Measurements from ENCODE around the gene ANTKMT. TPM values are rescaled to one million over a fixed set of nuclear protein-coding genes. Genes with fewer than 3 reads are reported as not detected.
"Not testable (repeated sequence)": the region's sequence is repeated elsewhere in the genome, so short reads cannot be mapped to it uniquely, and the experiment has no call there.

ANTKMT gene
- total and polyA plus RNA-seq, 2 donors, result 7.9 to 29.3 TPM

DNA sequence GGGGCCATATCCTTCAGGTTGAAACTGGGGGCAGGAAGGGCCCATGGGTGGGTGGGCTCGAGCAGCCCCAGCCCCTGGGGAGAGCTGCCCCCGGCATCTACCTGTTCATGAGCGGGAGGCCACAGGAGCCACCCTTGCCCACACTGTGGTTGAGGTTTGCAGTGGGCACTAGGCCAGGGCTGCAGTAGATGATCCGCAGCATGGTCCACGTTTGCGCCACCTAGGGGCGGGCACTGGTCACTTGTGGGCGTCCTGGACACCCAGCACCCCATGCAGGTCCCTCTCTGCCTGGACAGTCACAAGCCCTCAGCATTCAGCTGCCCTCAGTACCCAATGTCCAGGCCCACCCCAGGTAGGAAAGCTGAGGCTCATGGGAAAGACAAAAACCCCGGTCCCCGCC lies 35.0 kb upstream of the ANTKMT start:
- peaks cover 2% of the 10 kb centered on the region for H3K4me1 ChIP-seq (ENCODE audit: insufficient read depth)
- WGBS, result 69% methylated on average over 10 of the region's 10 CpGs
- no peak for DNase-seq (ENCODE audit: extremely low spot score)
- H3K27ac ChIP-seq (ENCODE audit: low read depth), result no peak overlapping the region
- H3K4me3 ChIP-seq (ENCODE audit: low read depth, low read length), result no peak overlapping the region
- peaks cover 4% of the 10 kb centered on the region for H3K36me3 ChIP-seq (ENCODE audit: insufficient read depth)

DNA sequence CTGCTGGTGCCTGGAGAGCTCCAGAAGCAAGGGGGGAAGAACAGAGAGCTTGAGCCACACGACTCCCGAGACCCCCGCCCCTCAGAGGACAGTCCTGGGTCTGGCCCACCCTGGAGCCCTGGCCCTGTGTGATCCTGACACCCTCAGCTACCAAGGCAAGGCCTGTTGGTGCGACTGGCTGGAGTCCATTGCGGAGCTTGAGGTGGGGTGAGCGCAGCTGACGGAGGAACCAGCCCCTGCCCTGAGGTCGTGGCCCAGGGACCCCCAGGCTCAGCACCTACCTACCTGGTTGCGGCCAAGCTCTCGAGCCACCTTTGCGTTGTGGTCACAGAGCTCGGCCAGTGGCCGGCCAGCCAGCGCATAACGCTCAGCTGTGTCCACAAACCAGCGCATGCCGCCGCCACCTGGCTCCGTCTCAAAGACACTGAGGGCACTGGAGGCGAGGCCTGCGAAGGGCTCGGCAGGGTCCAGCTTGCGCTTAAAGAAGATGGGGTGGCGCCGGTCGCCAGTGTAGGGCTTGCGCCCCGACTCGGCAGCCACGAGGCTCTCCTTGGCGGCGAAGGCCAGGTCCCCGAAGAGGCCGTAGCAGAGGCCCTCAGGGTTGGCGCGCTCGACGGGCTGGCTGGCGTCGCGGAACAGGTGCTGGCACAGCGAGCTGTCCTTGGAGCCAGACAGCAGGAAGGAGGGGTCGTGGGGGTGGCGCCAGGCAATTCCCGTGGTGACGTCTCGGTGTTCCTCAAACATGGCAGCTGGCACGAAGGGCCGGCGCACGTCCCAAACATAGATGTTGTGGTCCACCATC lies 34.3 kb upstream of the ANTKMT start:
- no peak for DNase-seq (ENCODE audit: extremely low spot score)
- Histone ChIP-seq H3K4me3 (ENCODE audit: low read depth, low read length) (no peak overlapping the region), H3K27ac (ENCODE audit: low read depth) (no peak overlapping the region), H3K36me3 (ENCODE audit: insufficient read depth) (peaks cover 4% of the 10 kb centered on the region), H3K4me1 (ENCODE audit: insufficient read depth) (peaks cover 2% of the 10 kb centered on the region)
- 94% methylated on average over 51 of the region's 51 CpGs for WGBS

DNA sequence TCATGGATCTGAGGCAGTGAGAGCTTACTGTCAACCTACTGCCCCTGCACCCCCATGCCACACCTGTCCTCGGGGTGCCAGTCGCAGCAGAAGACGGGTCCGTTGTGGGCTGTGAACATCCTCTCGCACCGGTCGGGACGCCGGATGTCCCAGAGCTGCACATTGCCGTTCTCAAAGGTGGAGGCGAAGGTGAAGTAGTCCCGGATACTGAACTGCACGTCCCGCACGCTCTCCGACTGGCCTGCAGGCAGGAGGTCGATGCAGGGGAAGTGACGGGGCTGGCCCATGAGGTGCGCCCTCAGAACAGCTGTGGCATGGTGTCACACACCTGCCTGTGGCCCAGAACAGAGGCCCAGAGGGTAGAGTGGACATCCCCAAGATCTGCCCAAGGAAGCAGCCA lies 33.4 kb upstream of the ANTKMT start:
- Histone ChIP-seq H3K27ac (ENCODE audit: low read depth) (no peak overlapping the region), H3K4me1 (ENCODE audit: insufficient read depth) (peaks cover 2% of the 10 kb centered on the region), H3K36me3 (ENCODE audit: insufficient read depth) (peaks cover 4% of the 10 kb centered on the region), H3K4me3 (ENCODE audit: low read depth, low read length) (no peak overlapping the region)
- WGBS, result 92% methylated on average over 19 of the region's 19 CpGs
- no peak for DNase-seq (ENCODE audit: extremely low spot score)

DNA sequence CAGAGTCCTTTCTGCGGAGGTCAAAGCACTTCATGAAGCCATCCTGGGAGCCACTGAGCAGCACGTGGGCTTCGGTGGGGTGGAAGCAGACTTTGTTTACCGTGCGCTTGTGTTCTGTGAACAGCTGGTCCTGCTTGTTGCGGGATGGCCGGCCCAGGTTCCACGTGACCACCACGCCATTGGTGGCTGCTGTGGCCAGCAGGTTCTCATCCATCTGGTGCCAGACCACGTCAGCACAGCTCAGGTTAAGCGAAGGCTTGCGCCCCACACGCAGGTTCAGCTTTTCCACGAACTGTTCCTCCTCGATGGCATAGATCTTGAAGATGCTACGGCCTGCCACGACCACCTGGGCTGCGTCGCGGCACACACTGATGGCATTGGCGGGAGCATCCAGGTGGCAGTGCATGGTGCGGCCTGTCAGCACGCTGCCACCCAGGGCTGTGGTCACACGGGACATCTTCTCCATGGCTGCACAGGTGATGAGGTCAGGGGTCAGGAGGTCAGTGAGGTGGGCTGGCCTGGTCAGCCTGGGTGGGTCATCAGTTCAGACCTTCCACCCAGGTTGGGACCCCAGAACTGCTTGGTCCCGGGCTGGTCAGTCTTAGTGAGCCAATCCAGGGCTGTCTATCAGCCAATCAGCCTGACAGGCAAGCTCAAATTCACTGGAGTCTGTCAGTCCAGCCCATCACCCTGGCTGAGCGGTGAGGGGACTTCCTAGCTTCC lies 31.6 kb upstream of the ANTKMT start:
- no peak overlapping the region for H3K27ac ChIP-seq (ENCODE audit: low read depth)

DNA sequence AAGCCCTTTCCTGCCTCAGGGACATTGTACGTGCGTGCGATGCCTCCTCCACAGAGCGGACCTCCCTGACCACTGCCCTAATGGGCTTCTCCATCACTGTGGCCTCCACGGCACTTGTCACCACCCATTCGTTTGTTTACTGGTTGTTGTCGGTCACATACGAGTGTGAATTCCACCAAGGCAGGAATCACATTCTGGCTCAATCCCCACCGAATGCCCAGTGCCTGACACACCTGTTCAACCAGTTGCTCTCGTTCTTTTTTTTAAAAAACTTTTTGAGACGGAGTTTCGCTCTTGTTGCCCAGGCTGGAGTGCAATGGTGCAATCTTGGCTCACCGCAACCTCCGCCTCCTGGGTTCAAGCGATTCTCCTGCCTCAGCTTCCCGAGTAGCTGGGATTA lies 29.7 kb upstream of the ANTKMT start:
- not testable (repeated sequence) for H3K27ac ChIP-seq (ENCODE audit: low read depth); H3K4me1 ChIP-seq (ENCODE audit: insufficient read depth); DNase-seq (ENCODE audit: extremely low spot score); H3K36me3 ChIP-seq (ENCODE audit: insufficient read depth); H3K4me3 ChIP-seq (ENCODE audit: low read depth, low read length)
- 84% methylated on average over 16 of the region's 16 CpGs for WGBS

More for the DNA sequence above, 31.6 kb upstream of the ANTKMT start:
- DNase-seq (ENCODE audit: extremely low spot score), result no peak
- Histone ChIP-seq H3K4me1 (ENCODE audit: insufficient read depth) (no peaks in the 10 kb centered on the region), H3K36me3 (ENCODE audit: insufficient read depth) (peaks cover 2% of the 10 kb centered on the region), H3K4me3 (ENCODE audit: low read depth, low read length) (peak overlapping the region; percentile 54)
- WGBS, result 83% methylated on average over 26 of the region's 26 CpGs

DNA sequence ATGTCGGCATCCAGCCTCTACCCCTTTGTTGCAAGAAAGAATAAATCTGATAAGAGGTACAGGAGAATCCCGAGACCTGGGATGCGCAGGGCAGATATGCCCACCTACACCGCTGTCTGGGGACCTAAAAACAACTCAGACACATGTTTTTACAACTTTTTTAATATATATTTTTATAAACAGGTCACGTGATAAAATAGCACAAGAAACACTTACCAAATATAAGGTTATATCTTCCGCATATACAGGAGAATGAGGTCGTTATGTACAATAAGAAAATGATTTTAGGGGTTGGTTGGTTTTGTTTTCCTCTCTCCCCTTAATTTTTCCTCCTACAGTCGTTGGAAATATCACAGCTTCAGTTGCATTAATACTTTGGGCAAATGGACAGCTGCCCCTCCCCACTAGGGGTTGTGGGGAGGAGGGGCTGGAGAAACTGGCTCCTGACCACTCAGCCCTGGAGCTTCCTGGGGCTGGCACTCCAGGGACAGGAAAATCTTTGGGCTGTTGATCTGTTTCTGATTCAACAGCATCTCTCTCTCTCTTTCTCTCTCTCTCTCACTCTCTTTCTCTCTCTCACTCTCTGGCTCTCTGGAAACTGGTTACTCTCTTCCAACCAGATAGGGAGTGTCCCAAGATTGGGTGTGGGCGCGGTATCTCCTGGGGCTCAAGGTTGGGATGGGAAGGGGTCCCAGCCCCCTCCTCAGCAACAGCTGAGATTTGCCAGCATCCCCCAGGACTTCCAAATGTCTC lies 28.4 kb upstream of the ANTKMT start:
- H3K4me1 ChIP-seq (ENCODE audit: insufficient read depth), result no peaks in the 10 kb centered on the region
- WGBS, result 64% methylated on average over 10 of the region's 10 CpGs

DNA sequence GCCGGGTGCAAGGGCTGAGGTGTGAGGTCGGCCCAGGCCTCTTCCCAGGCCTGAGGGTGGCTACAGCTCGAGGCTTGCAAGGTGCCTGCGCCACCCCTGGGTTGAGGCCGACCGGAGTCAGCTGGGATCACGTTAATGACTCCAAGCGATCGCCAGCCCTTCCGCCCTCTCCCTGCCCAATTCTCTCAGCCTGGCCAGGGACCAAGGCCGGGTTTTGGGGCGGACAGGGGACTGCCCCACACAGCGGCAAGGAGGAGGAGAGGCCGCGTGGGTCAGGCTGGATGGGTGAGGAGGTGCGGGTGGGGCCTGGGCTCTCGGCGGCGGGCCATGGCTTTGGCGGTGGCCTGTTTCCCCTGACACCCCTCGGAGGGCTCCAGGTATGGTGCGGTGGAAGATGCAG lies 27.6 kb upstream of the ANTKMT start:
- H3K4me1 ChIP-seq (ENCODE audit: insufficient read depth), result no peaks in the 10 kb centered on the region
- no peaks in the 10 kb centered on the region for H3K36me3 ChIP-seq (ENCODE audit: insufficient read depth)
- H3K4me3 ChIP-seq (ENCODE audit: low read depth, low read length), result no peak overlapping the region
- 30% methylated on average over 22 of the region's 22 CpGs for WGBS
- no peak for DNase-seq (ENCODE audit: extremely low spot score)
- no peak overlapping the region for H3K27ac ChIP-seq (ENCODE audit: low read depth)

More for the DNA sequence above, 28.4 kb upstream of the ANTKMT start:
- H3K27ac ChIP-seq (ENCODE audit: low read depth), result no peak overlapping the region
- no peaks in the 10 kb centered on the region for H3K36me3 ChIP-seq (ENCODE audit: insufficient read depth)
- H3K4me3 ChIP-seq (ENCODE audit: low read depth, low read length), result no peak overlapping the region
- no peak for DNase-seq (ENCODE audit: extremely low spot score)

DNA sequence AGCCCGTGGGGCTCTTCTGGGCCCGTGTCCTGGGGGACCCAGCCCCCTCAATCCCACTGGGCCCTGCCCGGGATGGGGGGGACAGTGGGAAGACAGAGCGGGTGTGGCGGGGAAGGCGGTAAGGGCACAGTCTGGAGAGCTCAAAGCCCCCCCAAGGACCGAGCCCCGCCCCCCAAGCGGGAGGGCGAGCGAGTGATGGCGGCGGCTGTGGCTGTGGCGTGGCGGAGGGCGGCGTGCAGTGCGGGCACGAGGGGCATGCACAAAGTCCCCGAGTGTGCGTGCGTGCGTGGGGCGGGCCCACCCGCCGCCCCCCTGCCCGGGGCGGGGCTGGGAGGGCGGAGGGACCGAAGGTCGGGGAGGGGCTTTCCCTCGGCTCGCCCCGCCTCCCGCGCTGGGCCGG lies 27.2 kb upstream of the ANTKMT start:
- DNase-seq (ENCODE audit: extremely low spot score), result no peak
- whole genome bisulfite sequencing, result 3% methylated on average over 37 of the region's 37 CpGs
- no peak overlapping the region for H3K27ac ChIP-seq (ENCODE audit: low read depth)
- H3K4me3 ChIP-seq (ENCODE audit: low read depth, low read length), result no peak overlapping the region
- H3K4me1 ChIP-seq (ENCODE audit: insufficient read depth), result no peaks in the 10 kb centered on the region
- H3K36me3 ChIP-seq (ENCODE audit: insufficient read depth), result no peaks in the 10 kb centered on the region

DNA sequence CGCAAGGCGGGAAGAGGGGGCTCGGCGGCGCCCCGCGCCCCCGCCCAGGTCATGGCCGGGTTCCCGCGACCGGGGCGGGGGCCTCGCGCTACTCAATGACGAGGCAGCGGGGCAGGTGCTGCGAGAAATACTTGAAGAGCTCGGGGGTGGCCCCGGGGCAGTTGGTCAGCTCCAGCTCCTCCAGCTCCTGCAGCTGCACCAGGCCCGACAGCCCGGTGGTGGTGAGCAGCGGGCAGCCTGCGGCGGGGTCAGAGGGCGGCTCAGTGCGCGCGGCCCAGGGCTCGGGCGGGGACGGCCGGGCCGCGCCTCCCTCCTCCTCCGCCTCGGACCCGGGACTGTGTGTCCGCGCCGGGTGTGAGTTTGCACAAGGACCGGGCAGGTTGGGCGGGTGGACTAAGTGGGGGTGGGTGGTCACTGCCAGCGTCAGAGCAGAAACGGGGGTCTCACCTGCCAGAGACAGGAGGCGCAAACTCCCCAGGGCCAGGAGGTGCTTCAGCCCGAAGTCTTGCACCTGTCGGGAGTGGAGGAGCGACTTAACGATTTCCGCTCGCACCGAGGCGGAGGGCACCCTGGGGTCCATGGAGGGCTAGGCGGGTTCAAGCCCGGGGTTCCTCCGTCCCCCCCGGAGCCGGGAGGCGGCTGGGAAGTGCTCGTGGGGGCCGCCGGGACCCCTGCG lies 26.6 kb upstream of the ANTKMT start:
- WGBS, result 2% methylated on average over 64 of the region's 64 CpGs
- H3K4me1 ChIP-seq (ENCODE audit: insufficient read depth), result no peaks in the 10 kb centered on the region
- H3K4me3 ChIP-seq (ENCODE audit: low read depth, low read length), result peak overlapping the region; percentile 19
- no peak for DNase-seq (ENCODE audit: extremely low spot score)
- H3K36me3 ChIP-seq (ENCODE audit: insufficient read depth), result no peaks in the 10 kb centered on the region
- H3K27ac ChIP-seq (ENCODE audit: low read depth), result no peak overlapping the region

DNA sequence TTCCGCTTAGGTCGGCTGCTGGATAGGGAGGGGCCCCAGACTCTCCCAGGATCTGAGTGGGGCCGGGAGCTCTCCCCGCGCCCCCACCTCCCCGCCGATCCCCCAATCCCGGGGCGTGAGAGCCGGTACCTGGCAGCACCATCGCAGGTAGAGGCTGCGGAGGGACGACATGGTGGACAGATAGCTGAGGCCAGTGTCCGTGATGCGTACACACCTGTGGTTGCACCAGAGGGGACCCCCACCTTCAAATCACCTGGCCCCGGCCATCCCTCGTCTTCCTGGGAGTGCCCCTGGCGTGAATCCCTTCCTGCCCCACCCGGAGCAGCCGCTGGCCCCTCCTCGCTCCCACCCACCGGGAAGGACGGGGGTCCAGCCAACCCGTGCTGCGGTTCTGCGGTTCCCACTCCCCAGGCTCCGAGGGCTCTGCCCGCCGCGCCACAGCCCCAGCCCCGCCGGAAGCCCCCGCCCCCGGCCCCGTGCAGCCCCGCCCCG lies 26.0 kb upstream of the ANTKMT start:
- WGBS, result 1% methylated on average over 37 of the region's 37 CpGs

DNA sequence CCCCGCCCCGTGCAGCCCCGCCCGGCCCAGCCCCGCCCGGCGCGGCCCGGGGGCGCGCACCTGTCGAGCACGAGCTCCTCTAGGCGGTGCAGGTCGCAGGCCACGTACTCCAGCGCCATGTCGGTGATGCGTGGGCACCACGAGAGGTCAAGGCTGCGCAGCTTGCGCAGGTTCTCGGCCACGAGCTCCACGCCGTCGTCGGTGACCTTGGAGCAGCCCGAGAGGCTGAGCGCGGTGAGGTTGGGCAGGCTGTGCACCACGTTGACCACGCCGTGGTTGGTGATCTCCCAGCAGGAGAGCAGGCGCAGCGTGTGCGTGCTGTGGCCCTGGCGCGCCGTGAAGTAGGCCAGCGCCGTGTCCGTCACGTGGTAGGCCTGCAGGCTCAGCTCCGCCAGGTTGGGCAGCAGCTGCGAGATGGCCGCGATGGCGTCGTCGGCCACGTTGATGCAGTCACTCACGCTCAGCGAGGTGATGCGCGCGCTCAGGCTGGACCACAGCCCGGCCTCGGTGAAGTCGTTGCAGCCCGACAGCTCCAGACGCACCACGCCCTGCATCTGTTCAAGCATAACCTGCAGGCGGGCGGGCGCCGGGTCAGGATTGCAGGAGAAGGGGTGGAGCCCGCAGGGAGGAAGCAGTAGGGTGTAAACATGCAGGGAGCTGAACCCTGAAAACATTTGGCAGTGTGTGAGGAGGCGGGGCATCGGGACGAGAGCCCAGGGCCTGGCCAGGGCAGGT lies 25.4 kb upstream of the ANTKMT start:
- H3K27ac ChIP-seq (ENCODE audit: low read depth), result no peak overlapping the region
- H3K4me1 ChIP-seq (ENCODE audit: insufficient read depth), result no peaks in the 10 kb centered on the region
- no peaks in the 10 kb centered on the region for H3K36me3 ChIP-seq (ENCODE audit: insufficient read depth)
- 2% methylated on average over 71 of the region's 71 CpGs for WGBS
- no peak for DNase-seq (ENCODE audit: extremely low spot score)
- H3K4me3 ChIP-seq (ENCODE audit: low read depth, low read length), result peak overlapping the region; percentile 19

More for the DNA sequence above, 26.0 kb upstream of the ANTKMT start:
- no peak for DNase-seq (ENCODE audit: extremely low spot score)
- peak overlapping the region; percentile 19 for H3K4me3 ChIP-seq (ENCODE audit: low read depth, low read length)
- H3K36me3 ChIP-seq (ENCODE audit: insufficient read depth), result no peaks in the 10 kb centered on the region
- H3K4me1 ChIP-seq (ENCODE audit: insufficient read depth), result no peaks in the 10 kb centered on the region
- no peak overlapping the region for H3K27ac ChIP-seq (ENCODE audit: low read depth)

DNA sequence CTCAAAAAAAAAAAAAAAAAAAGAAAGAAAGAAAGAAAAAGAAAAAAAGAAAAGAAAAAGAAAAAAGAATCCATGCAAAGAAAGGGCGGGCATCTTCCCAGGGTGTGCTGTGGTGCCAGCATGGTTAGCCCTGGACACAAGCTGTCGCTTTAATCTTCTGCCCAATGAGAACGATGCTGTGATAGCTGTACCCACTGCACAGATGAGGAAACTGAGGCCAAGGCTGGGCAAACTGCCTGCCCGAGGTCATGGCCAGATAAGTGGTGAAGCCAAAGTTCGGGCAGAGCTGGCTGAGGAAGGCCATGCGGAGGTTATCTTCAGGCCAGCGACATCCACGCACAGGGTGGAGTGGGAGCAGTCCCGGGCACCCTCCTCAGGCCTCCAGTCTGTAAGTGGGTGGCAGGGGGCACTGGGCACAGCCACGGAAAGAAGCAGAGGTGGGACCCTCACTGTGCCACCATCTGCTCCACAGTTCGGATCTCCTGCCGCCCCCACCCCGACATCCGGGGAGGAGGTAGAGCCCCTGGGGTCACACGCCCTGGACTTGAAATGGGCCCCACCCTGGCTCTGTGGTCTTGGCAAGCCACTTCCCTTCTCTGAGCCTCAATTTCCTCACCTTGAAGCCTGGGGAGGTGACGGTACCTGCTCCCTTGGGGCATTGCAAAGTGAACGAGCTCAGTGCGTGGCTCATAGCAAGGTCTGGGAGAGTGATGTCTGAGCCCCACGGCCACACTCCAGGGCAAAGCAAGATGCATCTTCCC lies 21.9 kb upstream of the ANTKMT start:
- H3K4me1 ChIP-seq (ENCODE audit: insufficient read depth), result no peaks in the 10 kb centered on the region

More for the DNA sequence above, 21.9 kb upstream of the ANTKMT start:
- Histone ChIP-seq H3K36me3 (ENCODE audit: insufficient read depth) (no peaks in the 10 kb centered on the region), H3K27ac (ENCODE audit: low read depth) (no peak overlapping the region), H3K4me3 (ENCODE audit: low read depth, low read length) (no peak overlapping the region)
- WGBS, result 72% methylated on average over 19 of the region's 19 CpGs
- DNase-seq (ENCODE audit: extremely low spot score), result no peak
